Astrocyte (in vitro differentiated cells and primary cell): ENCODE results near the gene CYP1A2.

ENCODE experiments used
- CTCF ChIP-seq: IDR thresholded peaks from 2 replicates; pipeline ENCODE4 v1.5.1; 2011; ENCODE audit warnings: low read depth, mild to moderate bottlenecking, inconsistent platforms, low read length, moderate library complexity; ENCODE audit not compliant: insufficient read depth
- EZH2 ChIP-seq: IDR thresholded peaks from 2 replicates; pipeline ENCODE4 v1.6.1; 2012; ENCODE audit warnings: mild to moderate bottlenecking, low read length, inconsistent platforms; ENCODE audit not compliant: insufficient read depth

GRCh38 chr15:74754593-74755215 lies 6.1 kb downstream of the CYP1A2 start:
- no peak for TF ChIP-seq CTCF
- TF ChIP-seq EZH2: no peak
